ENCODE results near the gene CEMIP. TPM values are rescaled to one million over a fixed set of nuclear protein-coding genes. Genes with fewer than 3 reads are reported as not detected.

Gene CEMIP
- total RNA-seq, 1 experiment from 2014 or later: 0.07 TPM

GRCh38 chr15:80785811-80786354, 6.7 kb downstream of the CEMIP start:
- H3K4me1 Mint-ChIP-seq (ENCODE audit: low read depth, unreplicated experiment): no peaks in the 10 kb centered on the region
- DNase-seq: no peak
- Histone ChIP-seq H3K9me3 (no peaks in the 10 kb centered on the region), H3K4me1 (no peaks in the 10 kb centered on the region), H3K36me3 (ENCODE audit: control insufficient read depth, insufficient read depth, low read length) (no peaks in the 10 kb centered on the region), H3K27me3 (replicated peaks; ENCODE audit: control insufficient read depth, insufficient read depth, low read length) (no peaks in the 10 kb centered on the region), H3K4me3 (ENCODE audit: low read depth, low read length) (no peak overlapping the region)
- no TSS peak for BruUV-seq (replicated peaks)
- CTCF ChIA-PET: interaction anchor here (0.6 kb wide), 1 partner anchor 347 kb away, joined by 3 read pairs; no protein-coding TSS in a partner anchor
- intact Hi-C loops (cut with micrococcal nuclease; ENCODE audit: unreplicated experiment): no loop called here
- POLR2A ChIA-PET: no interaction called here
- H3K36me3 Mint-ChIP-seq (ENCODE audit: insufficient read depth, unreplicated experiment): no peaks in the 10 kb centered on the region
- no peaks in the 10 kb centered on the region for H3K9me3 Mint-ChIP-seq (ENCODE audit: unreplicated experiment)
- H3K4me3 Mint-ChIP-seq (ENCODE audit: unreplicated experiment): no peak overlapping the region
- no peak for TF ChIP-seq CTCF (IDR thresholded peaks at IDR 0.05; ENCODE audit: insufficient read depth in 1 of 2, low read depth in 1 of 2, low read length in 1 of 2, severe bottlenecking in 1 of 2, unreplicated experiment in 1 of 2)
- no peak overlapping the region for H3K27ac Mint-ChIP-seq (ENCODE audit: unreplicated experiment)
- peaks cover 4% of the 10 kb centered on the region for H3K27me3 Mint-ChIP-seq (ENCODE audit: insufficient read depth, unreplicated experiment)

DNA sequence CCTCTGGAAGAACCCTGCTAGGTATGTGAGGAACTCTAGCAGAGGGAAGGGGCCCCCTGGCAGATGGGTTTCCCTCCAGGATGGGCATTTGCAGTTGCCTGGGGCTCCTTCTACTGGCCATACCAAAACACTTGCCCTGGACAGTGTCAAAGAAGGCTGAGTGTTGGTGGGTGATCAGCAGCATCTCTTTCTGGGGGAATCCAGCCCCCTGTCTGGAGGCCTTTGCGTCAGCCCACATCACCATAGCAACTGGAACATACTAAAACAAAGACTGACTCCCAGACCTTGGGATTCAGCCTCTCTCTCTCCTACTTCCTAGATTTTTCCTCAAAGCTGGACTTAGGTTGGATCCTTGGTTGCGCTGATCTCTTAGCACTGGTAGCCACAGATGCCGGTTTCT, 8.1 kb downstream of the CEMIP start:
- peaks cover 5% of the 10 kb centered on the region for H3K27me3 Mint-ChIP-seq (ENCODE audit: insufficient read depth, unreplicated experiment)
- no peak overlapping the region for H3K4me3 ChIP-seq (ENCODE audit: low read depth, low read length)
- no peaks in the 10 kb centered on the region for H3K36me3 Mint-ChIP-seq (ENCODE audit: insufficient read depth, unreplicated experiment)
- POLR2A ChIA-PET: no interaction called here
- H3K9me3 Mint-ChIP-seq (ENCODE audit: unreplicated experiment): no peaks in the 10 kb centered on the region
- CTCF ChIA-PET: no interaction called here
- H3K4me3 Mint-ChIP-seq (ENCODE audit: unreplicated experiment): no peak overlapping the region
- intact Hi-C loops (cut with micrococcal nuclease; ENCODE audit: unreplicated experiment): no loop called here
- no peaks in the 10 kb centered on the region for H3K4me1 Mint-ChIP-seq (ENCODE audit: low read depth, unreplicated experiment)
- H3K4me1 ChIP-seq: no peaks in the 10 kb centered on the region
- H3K9me3 ChIP-seq: no peaks in the 10 kb centered on the region
- no peaks in the 10 kb centered on the region for H3K36me3 ChIP-seq (ENCODE audit: control insufficient read depth, insufficient read depth, low read length)
- DNase-seq: no peak
- no peaks in the 10 kb centered on the region; the same call in 1 of the 2 replicates for H3K27me3 ChIP-seq (replicated peaks; ENCODE audit: control insufficient read depth, insufficient read depth, low read length)
- BruUV-seq (replicated peaks): no TSS peak
- no peak overlapping the region for H3K27ac Mint-ChIP-seq (ENCODE audit: unreplicated experiment)
- no peak for TF ChIP-seq CTCF (IDR thresholded peaks at IDR 0.05; ENCODE audit: insufficient read depth in 1 of 2, low read depth in 1 of 2, low read length in 1 of 2, severe bottlenecking in 1 of 2, unreplicated experiment in 1 of 2)

GRCh38 chr15:80788536-80788935, 9.4 kb downstream of the CEMIP start:
- no peaks in the 10 kb centered on the region for H3K36me3 Mint-ChIP-seq (ENCODE audit: insufficient read depth, unreplicated experiment)
- intact Hi-C loops (cut with micrococcal nuclease; ENCODE audit: unreplicated experiment): no loop called here

More at GRCh38 chr15:80788536-80788935, 9.4 kb downstream of the CEMIP start:
- no peak overlapping the region for H3K4me3 ChIP-seq (ENCODE audit: low read depth, low read length)
- ChIA-PET POLR2A (no interaction called here), CTCF (interaction anchor here (1.8 kb wide), 1 partner anchor 12 kb away, joined by 5 read pairs; no protein-coding TSS in a partner anchor)
- Mint-ChIP-seq H3K4me3 (ENCODE audit: unreplicated experiment) (no peak overlapping the region), H3K4me1 (ENCODE audit: low read depth, unreplicated experiment) (no peaks in the 10 kb centered on the region), H3K27me3 (ENCODE audit: insufficient read depth, unreplicated experiment) (peaks cover 5% of the 10 kb centered on the region), H3K9me3 (ENCODE audit: unreplicated experiment) (no peaks in the 10 kb centered on the region), H3K27ac (ENCODE audit: unreplicated experiment) (no peak overlapping the region)
- H3K27me3 ChIP-seq (replicated peaks; ENCODE audit: control insufficient read depth, insufficient read depth, low read length): no peaks in the 10 kb centered on the region; the same call in 1 of the 2 replicates
- no peak for TF ChIP-seq CTCF (IDR thresholded peaks at IDR 0.05; ENCODE audit: insufficient read depth in 1 of 2, low read depth in 1 of 2, low read length in 1 of 2, severe bottlenecking in 1 of 2, unreplicated experiment in 1 of 2)
- no peaks in the 10 kb centered on the region for H3K4me1 ChIP-seq
- BruUV-seq (replicated peaks): no TSS peak
- H3K36me3 ChIP-seq (ENCODE audit: control insufficient read depth, insufficient read depth, low read length): no peaks in the 10 kb centered on the region
- no peaks in the 10 kb centered on the region for H3K9me3 ChIP-seq
- no peak for DNase-seq
